ENCODE data around the gene KIN. TPM values are rescaled to one million over a fixed set of nuclear protein-coding genes. Genes with fewer than 3 reads are reported as not detected.
A peak's percentile ranks its signal among the peaks of the same experiment; 100 is the strongest.

Gene KIN
- total RNA-seq, 1 experiment from 2014 or later, result 23.4 TPM

DNA sequence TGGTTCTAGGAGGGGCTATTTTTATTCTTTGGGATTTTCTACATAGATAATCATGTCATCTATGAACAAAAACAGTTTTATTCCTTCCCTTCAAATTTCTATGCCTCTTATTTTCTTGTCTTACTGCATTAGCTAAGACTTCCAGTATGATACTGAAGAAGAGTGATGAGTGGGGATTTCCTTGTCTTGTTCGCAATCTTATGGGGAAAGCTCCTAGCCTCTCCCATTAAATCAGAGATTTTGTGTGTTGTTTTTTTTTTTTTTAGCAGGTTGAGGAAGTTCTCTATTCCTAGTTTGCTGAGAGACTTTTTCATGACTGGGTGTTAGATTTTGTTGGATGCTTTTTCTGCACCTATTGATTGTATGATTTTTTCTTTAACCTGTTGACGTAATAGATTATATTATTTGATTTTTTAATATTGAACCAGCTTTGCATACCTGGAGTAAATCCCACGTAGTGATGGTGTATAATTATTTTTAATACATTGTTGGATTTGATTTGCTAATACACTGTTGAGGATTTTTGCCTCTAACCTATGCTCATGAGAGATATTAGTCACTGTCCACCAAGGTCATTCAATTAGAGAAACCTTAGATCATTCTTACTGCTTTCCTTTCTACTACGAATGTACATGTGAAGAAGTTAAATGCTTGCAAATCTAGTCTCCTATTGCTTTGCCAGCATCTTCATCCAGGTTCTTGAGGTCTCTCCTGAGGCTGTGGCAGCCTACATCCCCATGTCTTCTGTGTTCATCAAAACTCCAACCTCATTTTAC, 6.6 kb upstream of the KIN start:
- H3K23ac ChIP-seq (ENCODE audit: insufficient read length, low read depth, low read length), result no peak overlapping the region
- no peaks in the 10 kb centered on the region for H3K27me3 ChIP-seq (ENCODE audit: insufficient read depth, low read length)
- peaks cover 24% of the 10 kb centered on the region for H3K79me2 ChIP-seq (ENCODE audit: insufficient read depth, low read length)
- WGBS (ENCODE audit: extremely low coverage, insufficient read length, low lambda C conversion rate), result no CpG with 5 or more reads among the region's 4 CpGs
- H3K27me3 Mint-ChIP-seq (ENCODE audit: low read depth), result no peaks in the 10 kb centered on the region
- no peak overlapping the region for H2BK5ac ChIP-seq (ENCODE audit: insufficient read length, low read length)
- H4K5ac ChIP-seq (ENCODE audit: insufficient read length, low read depth, low read length), result no peak overlapping the region
- no peak overlapping the region for H3T11ph ChIP-seq (ENCODE audit: low read length)
- no peaks in the 10 kb centered on the region for H3K9me3 Mint-ChIP-seq
- H3K4me3 Mint-ChIP-seq, result no peak overlapping the region
- peaks cover 20 to 48% (median 40%) of the 10 kb centered on the region in 3 experiments; a peak in 6 of 7 replicates for H3K36me3 Mint-ChIP-seq (ENCODE audit: insufficient read depth in 1 of 3, low read depth in 3 of 3)
- H2BK20ac ChIP-seq (ENCODE audit: low read depth, low read length, poor library complexity, severe bottlenecking), result no peak overlapping the region
- H3K27ac ChIP-seq (ENCODE audit: insufficient read length, low read depth, low read length), result no peak overlapping the region
- H3K9me3 ChIP-seq (ENCODE audit: control insufficient read depth, low read depth, low read length), result no peaks in the 10 kb centered on the region
- no peaks in the 10 kb centered on the region for H3K23me2 ChIP-seq (ENCODE audit: insufficient read length, low read depth, low read length, poor library complexity, severe bottlenecking)
- peak overlapping the region in 1 of 3 experiments; percentile 65; a peak in 2 of 7 replicates for H3K27ac Mint-ChIP-seq
- no peak overlapping the region for H2BK15ac ChIP-seq (ENCODE audit: low read depth, low read length)
- no peak overlapping the region for H4K91ac ChIP-seq (ENCODE audit: insufficient read length, low read depth, low read length)
- no peak overlapping the region for H4K8ac ChIP-seq (replicated peaks; ENCODE audit: insufficient read length, low read depth, low read length)
- TF ChIP-seq, protein P1, sequence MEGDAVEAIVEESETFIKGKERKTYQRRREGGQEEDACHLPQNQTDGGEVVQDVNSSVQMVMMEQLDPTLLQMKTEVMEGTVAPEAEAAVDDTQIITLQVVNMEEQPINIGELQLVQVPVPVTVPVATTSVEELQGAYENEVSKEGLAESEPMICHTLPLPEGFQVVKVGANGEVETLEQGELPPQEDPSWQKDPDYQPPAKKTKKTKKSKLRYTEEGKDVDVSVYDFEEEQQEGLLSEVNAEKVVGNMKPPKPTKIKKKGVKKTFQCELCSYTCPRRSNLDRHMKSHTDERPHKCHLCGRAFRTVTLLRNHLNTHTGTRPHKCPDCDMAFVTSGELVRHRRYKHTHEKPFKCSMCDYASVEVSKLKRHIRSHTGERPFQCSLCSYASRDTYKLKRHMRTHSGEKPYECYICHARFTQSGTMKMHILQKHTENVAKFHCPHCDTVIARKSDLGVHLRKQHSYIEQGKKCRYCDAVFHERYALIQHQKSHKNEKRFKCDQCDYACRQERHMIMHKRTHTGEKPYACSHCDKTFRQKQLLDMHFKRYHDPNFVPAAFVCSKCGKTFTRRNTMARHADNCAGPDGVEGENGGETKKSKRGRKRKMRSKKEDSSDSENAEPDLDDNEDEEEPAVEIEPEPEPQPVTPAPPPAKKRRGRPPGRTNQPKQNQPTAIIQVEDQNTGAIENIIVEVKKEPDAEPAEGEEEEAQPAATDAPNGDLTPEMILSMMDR (conservative IDR thresholded peaks at IDR 0.05), result no peak
- H3K4ac ChIP-seq (ENCODE audit: low read depth, low read length), result no peak overlapping the region
- H3K9ac ChIP-seq (ENCODE audit: extremely low read depth, insufficient read length, low read length), result no peak overlapping the region
- H3K4me1 Mint-ChIP-seq, result peaks cover 4 to 5% of the 10 kb centered on the region in 2 experiments
- H2AK5ac ChIP-seq (ENCODE audit: insufficient read length, low read length), result no peak overlapping the region
- H2BK120ac ChIP-seq (ENCODE audit: low read depth, low read length, poor library complexity, severe bottlenecking), result no peak overlapping the region
- no peak overlapping the region for H3K18ac ChIP-seq (ENCODE audit: insufficient read length, low read depth, low read length)
- no peak overlapping the region for H2AFZ ChIP-seq (ENCODE audit: low read length)
- H3K79me1 ChIP-seq (ENCODE audit: insufficient read depth, low read depth, low read length, poor library complexity, severe bottlenecking), result no peaks in the 10 kb centered on the region
- DNase-seq, result no peak
- no peak overlapping the region for H2BK12ac ChIP-seq (ENCODE audit: insufficient read length, low read depth, low read length)
- H3K4me1 ChIP-seq (ENCODE audit: insufficient read depth, low read length), result no peaks in the 10 kb centered on the region
- H3K56ac ChIP-seq (ENCODE audit: insufficient read length, low read depth, low read length), result no peak overlapping the region
- H4K20me1 ChIP-seq (ENCODE audit: control insufficient read depth, insufficient read depth, insufficient read length), result no peaks in the 10 kb centered on the region
- no peak overlapping the region for H3K14ac ChIP-seq (ENCODE audit: insufficient read depth, low read length)
- H3K4me2 ChIP-seq (ENCODE audit: insufficient read depth, insufficient read length, low read length), result no peak overlapping the region
